HG02623 (cell line): Measurements from ENCODE around the gene SLC6A11.

Experiments
- ATAC-seq: cut with Tn5 transposase; IDR thresholded peaks from one replicate; pipeline ENCODE4 v1.9.1; 2021; ENCODE audit warnings: moderate library complexity; ENCODE audit not compliant: unreplicated experiment

The SLC6A11 gene

GRCh38 chr3:10837849-10838248 lies 21.8 kb downstream of the SLC6A11 start:
- ATAC-seq: no peak

GRCh38 chr3:10839167-10839566 lies 23.1 kb downstream of the SLC6A11 start:
- ATAC-seq: no peak

DNA sequence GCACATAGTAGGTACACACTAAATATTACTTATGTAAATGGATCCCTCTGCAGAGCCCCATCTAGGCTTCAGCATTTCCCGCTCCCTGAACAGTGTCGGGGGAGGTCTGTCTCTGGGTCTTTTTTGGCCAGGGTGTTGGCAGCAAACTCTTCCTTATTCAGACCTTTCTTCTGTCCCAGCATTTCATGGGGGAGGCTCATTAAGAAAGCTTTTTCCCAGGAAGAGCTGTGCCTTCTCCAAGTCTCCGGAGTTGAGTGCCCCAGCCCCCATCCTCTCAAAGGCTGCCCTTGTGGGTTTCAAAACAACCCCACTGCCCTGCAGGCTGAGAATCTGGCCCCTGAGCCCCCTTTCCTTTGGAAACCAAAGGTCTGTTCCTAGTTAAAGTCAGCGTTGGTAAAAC lies 25.1 kb downstream of the SLC6A11 start:
- no peak for ATAC-seq

- ATAC-seq: no peak
These were observed 27.4 kb downstream of the SLC6A11 start for GRCh38 chr3:10843378-10843777.

- ATAC-seq: no peak
These were observed 29.2 kb downstream of the SLC6A11 start for GRCh38 chr3:10845001-10845761.

DNA sequence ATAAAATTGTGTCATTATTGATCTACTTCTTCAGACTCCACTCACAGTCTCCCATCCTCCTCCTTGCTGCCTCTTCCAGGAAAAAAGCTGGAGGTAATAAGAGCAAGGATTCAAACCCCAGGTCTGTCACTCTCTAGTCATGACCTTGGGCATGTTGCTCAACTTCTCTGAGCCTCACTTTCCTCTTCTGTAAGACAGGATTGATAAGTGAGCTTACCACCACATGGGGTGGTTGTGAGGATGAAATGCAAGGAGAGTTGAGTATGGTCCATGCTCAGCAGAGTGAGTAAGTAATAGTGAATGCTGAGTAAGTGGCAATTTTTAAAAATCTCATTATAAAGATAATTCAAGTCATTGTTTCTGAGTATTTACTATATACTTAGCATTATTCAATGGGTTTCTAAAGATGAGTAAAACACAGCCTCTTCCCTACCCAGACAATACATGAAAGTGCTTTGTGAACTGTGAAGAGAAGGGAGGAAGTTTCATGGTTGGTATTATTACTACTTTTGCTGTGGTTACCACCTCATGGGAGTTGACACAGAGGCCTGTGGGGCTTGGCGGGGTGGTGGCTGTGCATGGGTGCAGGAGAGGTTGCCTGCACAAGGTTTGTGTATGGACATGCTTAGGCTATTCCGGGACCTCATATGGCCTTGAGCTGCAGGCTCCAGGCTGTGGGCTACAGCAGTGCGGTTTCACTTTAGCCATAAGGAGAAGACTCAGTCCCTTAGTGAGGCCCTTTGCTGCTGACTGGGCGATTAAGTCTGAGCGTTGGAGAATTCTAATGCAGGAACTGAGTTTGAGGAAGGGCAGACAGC lies 30.0 kb downstream of the SLC6A11 start:
- ATAC-seq: no peak

DNA sequence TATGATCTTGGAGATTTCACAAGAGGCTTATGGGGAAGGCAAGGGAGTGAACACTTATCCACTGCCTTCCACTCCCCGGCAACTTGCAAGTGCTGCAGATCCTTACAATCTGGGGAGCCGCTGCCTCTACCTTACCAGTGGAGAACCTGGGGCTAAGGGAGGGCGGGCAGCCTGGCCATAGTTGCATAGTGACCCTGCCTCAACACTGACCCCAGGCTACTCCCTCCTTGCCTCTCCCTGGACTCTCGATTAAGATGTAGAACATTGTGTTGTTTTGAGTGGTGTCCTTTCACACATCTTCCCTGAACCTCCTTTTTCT lies 30.6 kb downstream of the SLC6A11 start:
- ATAC-seq: no peak

DNA sequence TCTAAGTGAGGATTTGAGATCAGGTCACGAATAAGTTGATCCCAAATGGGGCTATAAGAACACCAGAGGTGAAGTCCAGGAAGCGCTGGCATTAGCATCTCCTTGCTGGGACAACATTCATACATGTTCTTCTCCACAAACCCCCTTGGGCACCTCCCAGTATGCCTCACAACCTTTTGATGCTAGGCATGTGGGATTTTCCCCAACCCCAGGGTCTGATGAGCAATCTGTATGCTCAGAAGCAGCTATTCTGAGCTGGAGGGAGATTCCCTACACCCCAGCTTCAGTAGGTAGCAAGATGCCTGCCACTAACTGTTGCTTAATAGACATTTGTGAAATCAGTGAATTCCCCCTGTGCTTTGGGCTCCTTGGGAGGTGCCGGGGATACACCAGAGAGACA lies 32.2 kb downstream of the SLC6A11 start:
- ATAC-seq: no peak

DNA sequence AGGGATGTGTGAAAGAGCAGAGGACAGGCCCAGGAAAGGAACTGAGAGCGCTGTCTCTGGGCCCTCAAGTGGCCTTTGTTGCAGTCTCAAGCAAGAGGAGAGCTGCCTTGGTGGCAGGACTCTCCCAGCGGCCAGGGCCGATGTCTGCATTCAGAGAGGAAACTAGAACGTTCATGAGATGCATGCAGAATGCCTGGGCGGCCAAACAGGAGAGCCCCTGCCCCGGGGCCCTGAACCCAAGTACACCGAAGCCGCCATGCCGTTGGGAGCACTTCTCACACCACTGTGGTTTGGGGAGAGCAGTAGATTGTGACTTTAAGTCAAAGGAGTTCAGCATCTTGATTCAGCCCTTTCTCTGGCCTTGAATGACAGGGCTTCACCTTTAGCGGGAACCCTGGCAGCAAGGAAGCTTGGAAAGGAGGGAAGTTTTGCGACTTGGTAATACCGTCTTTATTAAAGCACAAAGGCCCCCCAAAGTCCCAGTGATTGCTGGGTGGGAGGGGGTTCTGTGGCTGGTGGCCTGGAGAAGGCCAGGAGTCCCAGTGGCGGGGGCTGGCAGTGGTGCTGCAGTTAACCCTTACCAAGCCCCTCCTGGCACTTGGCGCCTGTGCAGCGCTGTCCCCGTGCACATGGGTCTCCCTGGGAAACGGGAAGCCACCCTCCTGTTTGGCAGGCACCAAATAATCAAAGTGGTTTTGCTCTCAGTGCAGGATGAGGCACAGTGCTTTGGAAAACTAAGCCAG lies 36.2 kb downstream of the SLC6A11 start:
- ATAC-seq: no peak

GRCh38 chr3:10855083-10855870 lies 39.2 kb downstream of the SLC6A11 start:
- ATAC-seq: no peak

DNA sequence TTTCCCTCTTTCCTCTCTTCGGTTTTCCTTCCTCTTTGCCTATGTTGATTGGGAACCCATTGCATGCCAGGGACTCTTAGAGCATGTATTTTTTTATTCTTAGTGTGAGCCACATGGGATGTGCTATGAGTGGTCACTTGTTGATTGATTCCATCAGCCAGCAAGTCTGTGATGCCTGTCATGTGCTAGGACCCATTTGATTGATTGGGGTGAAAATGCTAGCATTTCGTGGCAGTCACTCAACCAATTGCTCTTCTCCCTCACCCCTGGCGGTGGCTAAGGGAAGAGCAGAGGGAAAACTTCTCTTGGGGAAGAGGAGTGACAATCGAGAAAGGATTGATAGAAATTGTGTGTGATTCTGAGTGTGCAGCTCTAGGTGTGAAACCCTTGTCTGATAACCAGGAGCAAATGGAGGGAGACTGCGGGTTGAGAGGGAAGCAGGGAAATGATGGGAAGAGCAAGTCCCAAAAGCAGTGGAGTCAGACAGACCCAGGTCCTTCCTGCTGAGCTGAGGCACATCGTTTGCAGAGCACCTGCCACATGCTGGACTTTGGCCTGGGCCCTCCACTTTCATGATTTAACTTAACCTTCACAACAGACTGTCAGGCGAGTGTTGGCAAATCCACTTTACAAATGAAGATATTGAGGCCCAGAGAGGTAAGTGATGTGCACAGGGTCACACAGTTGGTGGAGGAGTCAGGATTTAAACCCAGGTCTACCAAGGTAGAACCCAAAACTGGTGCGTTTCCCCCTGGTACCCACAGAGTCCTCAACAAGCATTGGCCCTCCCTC lies 40.0 kb downstream of the SLC6A11 start:
- no peak for ATAC-seq

- no peak for ATAC-seq
These were observed 41.2 kb downstream of the SLC6A11 start for GRCh38 chr3:10857235-10857634.

DNA sequence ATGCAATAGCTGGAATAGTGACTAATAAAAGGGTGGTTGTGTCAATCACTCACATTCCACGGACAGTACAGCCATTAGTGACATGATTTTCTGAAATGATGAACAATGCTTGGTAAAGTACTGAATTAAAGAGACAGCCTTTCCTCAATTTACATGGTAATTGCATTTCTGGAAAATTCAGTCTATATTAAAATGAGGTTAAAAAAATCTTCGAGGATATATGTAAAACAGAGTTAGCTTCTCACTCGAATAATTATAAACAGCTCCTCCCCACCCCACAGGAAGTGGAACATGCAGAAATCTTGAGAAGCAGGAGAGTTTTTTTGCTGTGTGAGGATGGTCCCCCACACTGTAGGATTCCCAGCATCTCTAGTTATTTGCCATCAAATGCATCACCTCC lies 42.1 kb downstream of the SLC6A11 start:
- ATAC-seq: no peak

GRCh38 chr3:10867384-10867783 lies 51.4 kb downstream of the SLC6A11 start:
- ATAC-seq: no peak

DNA sequence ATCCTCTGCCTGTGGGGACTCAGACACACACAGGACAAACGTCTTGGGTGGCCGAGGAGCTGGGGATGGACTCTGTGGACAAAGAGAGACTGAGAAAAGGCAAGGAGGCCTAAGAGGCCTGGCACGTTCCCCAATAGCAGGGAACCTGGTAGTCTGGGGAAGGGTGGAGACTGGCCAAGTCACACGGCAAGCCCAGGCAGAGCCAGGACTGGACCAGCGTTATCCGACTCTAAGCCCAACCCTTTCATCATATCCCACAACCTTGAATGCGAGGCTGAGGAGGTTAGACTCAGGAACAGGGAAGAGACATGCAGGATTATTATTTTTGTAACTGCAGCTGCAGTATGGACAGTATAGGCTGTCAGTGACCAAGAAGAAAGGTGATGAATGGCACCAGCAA lies 53.4 kb downstream of the SLC6A11 start:
- no peak for ATAC-seq

- ATAC-seq: no peak
These were observed 54.3 kb downstream of the SLC6A11 start for GRCh38 chr3:10870296-10870695.

DNA sequence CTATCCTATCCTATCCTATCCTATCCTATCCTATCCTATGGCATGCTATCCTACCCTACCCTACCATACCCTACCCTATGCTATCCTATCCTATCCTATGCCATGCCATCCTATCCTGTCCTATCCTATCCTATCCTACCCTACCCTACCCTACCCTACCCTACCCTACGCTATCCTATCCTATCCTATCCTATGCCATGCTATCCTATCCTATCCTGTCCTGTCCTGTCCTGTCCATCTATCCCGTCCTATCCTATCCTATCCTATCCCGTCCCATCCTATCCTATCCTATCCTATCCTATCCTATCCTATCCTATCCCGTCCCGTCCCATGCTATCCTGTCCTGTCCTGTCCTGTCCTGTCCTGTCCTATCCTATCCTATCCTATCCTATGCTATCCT lies 57.4 kb downstream of the SLC6A11 start:
- ATAC-seq: no peak

DNA sequence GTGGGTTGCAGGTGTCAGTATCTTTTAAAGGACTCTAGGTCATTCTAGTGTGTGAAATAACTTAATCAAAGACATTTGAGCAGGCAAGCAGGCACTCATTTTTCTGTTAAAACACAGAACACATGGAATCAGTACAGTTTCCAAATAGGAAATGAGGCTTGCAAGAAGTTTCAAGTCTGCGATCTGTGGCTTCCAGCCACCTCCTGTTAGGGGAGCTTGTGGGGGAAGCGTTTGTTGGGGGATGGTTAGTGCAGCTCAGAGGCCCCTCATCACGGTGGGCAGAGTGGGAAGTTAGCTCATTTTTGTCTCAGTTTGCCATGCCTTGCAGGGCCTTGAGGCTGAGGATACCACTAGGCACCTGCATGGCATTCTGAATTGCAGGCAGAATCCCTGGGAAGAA lies 59.9 kb downstream of the SLC6A11 start:
- ATAC-seq: no peak

DNA sequence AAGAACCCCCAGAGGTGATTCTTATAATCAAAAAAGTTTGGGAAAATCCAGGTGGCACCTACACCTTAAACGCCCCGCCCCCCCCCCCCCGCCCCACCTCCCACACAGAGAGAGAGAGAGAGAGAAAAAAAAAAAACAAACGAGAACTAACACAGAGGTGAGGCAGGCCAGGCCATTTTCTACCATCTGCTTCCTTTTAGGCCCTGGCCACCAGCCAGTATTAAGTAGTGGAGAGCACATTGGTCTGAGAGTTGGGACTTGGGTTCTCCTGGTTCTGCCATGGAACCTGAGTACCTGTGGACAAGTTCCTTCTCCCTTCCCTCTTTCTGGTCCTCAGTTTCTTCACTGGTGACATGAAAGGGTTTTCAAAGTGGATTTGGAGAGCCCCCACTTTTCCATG lies 60.6 kb downstream of the SLC6A11 start:
- no peak for ATAC-seq

- ATAC-seq: no peak
These were observed 66.8 kb downstream of the SLC6A11 start for GRCh38 chr3:10882851-10883250.
